ENCODE results near the gene COTL1.

Gene COTL1

GRCh38 chr16:84630446-84631152 is 12.7 kb upstream of the COTL1 start (continued):
- no peak for TF ChIP-seq ZFP3 (CRISPR knock-in tag; IDR thresholded peaks at IDR 0.05)
- TF ChIP-seq SNAI2 (CRISPR knock-in tag; IDR thresholded peaks at IDR 0.05): no peak
- no peak for TF ChIP-seq ZNF70 (CRISPR knock-in tag; IDR thresholded peaks at IDR 0.05)
- no peak for TF ChIP-seq TOX (CRISPR knock-in tag; IDR thresholded peaks at IDR 0.05; ENCODE audit: borderline replicate concordance)
- no peak for TF ChIP-seq ZNF565 (CRISPR knock-in tag; conservative IDR thresholded peaks at IDR 0.05; ENCODE audit: low read depth)
- no peak for TF ChIP-seq OSR1 (CRISPR knock-in tag; IDR thresholded peaks at IDR 0.05)
- TF ChIP-seq, protein P1, sequence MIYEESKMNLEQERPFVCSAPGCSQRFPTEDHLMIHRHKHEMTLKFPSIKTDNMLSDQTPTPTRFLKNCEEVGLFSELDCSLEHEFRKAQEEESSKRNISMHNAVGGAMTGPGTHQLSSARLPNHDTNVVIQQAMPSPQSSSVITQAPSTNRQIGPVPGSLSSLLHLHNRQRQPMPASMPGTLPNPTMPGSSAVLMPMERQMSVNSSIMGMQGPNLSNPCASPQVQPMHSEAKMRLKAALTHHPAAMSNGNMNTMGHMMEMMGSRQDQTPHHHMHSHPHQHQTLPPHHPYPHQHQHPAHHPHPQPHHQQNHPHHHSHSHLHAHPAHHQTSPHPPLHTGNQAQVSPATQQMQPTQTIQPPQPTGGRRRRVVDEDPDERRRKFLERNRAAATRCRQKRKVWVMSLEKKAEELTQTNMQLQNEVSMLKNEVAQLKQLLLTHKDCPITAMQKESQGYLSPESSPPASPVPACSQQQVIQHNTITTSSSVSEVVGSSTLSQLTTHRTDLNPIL (CRISPR knock-in tag; IDR thresholded peaks at IDR 0.05; ENCODE audit: low read depth): no peak
- no peak for TF ChIP-seq PPARA (CRISPR knock-in tag; IDR thresholded peaks at IDR 0.05; ENCODE audit: borderline replicate concordance)
- TF ChIP-seq, protein P2, sequence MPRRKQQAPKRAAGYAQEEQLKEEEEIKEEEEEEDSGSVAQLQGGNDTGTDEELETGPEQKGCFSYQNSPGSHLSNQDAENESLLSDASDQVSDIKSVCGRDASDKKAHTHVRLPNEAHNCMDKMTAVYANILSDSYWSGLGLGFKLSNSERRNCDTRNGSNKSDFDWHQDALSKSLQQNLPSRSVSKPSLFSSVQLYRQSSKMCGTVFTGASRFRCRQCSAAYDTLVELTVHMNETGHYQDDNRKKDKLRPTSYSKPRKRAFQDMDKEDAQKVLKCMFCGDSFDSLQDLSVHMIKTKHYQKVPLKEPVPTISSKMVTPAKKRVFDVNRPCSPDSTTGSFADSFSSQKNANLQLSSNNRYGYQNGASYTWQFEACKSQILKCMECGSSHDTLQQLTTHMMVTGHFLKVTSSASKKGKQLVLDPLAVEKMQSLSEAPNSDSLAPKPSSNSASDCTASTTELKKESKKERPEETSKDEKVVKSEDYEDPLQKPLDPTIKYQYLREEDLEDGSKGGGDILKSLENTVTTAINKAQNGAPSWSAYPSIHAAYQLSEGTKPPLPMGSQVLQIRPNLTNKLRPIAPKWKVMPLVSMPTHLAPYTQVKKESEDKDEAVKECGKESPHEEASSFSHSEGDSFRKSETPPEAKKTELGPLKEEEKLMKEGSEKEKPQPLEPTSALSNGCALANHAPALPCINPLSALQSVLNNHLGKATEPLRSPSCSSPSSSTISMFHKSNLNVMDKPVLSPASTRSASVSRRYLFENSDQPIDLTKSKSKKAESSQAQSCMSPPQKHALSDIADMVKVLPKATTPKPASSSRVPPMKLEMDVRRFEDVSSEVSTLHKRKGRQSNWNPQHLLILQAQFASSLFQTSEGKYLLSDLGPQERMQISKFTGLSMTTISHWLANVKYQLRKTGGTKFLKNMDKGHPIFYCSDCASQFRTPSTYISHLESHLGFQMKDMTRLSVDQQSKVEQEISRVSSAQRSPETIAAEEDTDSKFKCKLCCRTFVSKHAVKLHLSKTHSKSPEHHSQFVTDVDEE (CRISPR knock-in tag; IDR thresholded peaks at IDR 0.05): no peak

DNA sequence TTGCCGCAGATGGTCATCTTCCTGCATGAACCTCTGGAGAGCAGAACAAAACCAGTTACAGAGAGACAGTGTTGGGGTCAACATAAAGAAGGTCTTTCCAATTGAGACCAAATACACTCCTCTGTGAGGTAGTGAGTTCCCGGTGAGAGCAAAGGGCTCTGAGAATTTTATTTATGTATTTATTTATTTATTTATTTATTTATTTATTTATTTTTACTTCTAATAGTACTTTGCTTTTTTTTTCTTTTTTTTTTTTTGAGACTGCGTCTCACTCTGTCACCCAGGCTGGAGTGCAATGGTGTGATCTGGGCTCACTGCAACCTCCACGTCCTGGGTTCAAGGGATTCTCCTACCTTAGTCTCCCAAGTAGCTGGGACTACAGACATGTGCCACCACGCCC is 12.1 kb upstream of the COTL1 start:
- ATAC-seq: no peak
- TF ChIP-seq RARB (CRISPR knock-in tag; IDR thresholded peaks at IDR 0.05) (no peak), ISL1 (CRISPR knock-in tag; IDR thresholded peaks at IDR 0.05) (no peak), ZC3H10 (CRISPR knock-in tag; IDR thresholded peaks at IDR 0.05) (no peak), BACH2 (CRISPR knock-in tag; IDR thresholded peaks at IDR 0.05; ENCODE audit: borderline replicate concordance) (no peak), ZFP30 (CRISPR knock-in tag; IDR thresholded peaks at IDR 0.05) (no peak), TOX (CRISPR knock-in tag; IDR thresholded peaks at IDR 0.05; ENCODE audit: borderline replicate concordance) (no peak), ZFP3 (CRISPR knock-in tag; IDR thresholded peaks at IDR 0.05) (no peak), CSDC2 (CRISPR knock-in tag; IDR thresholded peaks at IDR 0.05) (no peak), SNAI2 (CRISPR knock-in tag; IDR thresholded peaks at IDR 0.05) (no peak), ZNF565 (CRISPR knock-in tag; conservative IDR thresholded peaks at IDR 0.05; ENCODE audit: low read depth) (no peak), PATZ1 (CRISPR knock-in tag; IDR thresholded peaks at IDR 0.05; ENCODE audit: borderline replicate concordance) (no peak), ESRRG (CRISPR knock-in tag; IDR thresholded peaks at IDR 0.05) (no peak), ARNTL (CRISPR knock-in tag; IDR thresholded peaks at IDR 0.05; ENCODE audit: borderline replicate concordance, low read depth) (no peak), GLIS3 (CRISPR knock-in tag; IDR thresholded peaks at IDR 0.05) (no peak), ZNF8 (CRISPR knock-in tag; IDR thresholded peaks at IDR 0.05) (no peak), ZNF70 (CRISPR knock-in tag; IDR thresholded peaks at IDR 0.05) (no peak)
- TF ChIP-seq, protein P2 (CRISPR knock-in tag; IDR thresholded peaks at IDR 0.05): no peak
- TF ChIP-seq, protein P3, sequence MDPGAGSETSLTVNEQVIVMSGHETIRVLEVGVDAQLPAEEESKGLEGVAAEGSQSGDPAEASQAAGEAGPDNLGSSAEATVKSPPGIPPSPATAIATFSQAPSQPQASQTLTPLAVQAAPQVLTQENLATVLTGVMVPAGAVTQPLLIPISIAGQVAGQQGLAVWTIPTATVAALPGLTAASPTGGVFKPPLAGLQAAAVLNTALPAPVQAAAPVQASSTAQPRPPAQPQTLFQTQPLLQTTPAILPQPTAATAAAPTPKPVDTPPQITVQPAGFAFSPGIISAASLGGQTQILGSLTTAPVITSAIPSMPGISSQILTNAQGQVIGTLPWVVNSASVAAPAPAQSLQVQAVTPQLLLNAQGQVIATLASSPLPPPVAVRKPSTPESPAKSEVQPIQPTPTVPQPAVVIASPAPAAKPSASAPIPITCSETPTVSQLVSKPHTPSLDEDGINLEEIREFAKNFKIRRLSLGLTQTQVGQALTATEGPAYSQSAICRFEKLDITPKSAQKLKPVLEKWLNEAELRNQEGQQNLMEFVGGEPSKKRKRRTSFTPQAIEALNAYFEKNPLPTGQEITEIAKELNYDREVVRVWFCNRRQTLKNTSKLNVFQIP (CRISPR knock-in tag; IDR thresholded peaks at IDR 0.05; ENCODE audit: borderline replicate concordance, low read depth): no peak

All from SK-N-SH treated with all-trans-retinoic acid at 6 μM for 48 hours (cell line).